Measurements from ENCODE around the gene LOC128125822.

The LOC128125822 gene

GRCh38 chr6:63600136-63600535 lies 27.9 kb downstream of the LOC128125822 start:
- no peak overlapping the region for H2AFZ ChIP-seq
- H3K4me2 ChIP-seq (ENCODE audit: low read length) = no peak overlapping the region
- H3K36me3 ChIP-seq (ENCODE audit: control insufficient read depth, insufficient read depth, low read length) = no peaks in the 10 kb centered on the region
- no peak overlapping the region for H3K4me3 ChIP-seq (ENCODE audit: low read depth, low read length)
- H3K9me3 ChIP-seq (ENCODE audit: control insufficient read depth, low read length) = no peaks in the 10 kb centered on the region
- no peaks in the 10 kb centered on the region for H3K79me2 ChIP-seq
- H3K27ac ChIP-seq = no peak overlapping the region
- H3K9ac ChIP-seq = no peak overlapping the region
- TF ChIP-seq, protein P1, sequence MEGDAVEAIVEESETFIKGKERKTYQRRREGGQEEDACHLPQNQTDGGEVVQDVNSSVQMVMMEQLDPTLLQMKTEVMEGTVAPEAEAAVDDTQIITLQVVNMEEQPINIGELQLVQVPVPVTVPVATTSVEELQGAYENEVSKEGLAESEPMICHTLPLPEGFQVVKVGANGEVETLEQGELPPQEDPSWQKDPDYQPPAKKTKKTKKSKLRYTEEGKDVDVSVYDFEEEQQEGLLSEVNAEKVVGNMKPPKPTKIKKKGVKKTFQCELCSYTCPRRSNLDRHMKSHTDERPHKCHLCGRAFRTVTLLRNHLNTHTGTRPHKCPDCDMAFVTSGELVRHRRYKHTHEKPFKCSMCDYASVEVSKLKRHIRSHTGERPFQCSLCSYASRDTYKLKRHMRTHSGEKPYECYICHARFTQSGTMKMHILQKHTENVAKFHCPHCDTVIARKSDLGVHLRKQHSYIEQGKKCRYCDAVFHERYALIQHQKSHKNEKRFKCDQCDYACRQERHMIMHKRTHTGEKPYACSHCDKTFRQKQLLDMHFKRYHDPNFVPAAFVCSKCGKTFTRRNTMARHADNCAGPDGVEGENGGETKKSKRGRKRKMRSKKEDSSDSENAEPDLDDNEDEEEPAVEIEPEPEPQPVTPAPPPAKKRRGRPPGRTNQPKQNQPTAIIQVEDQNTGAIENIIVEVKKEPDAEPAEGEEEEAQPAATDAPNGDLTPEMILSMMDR (IDR thresholded peaks at IDR 0.05) = no peak
- H3K27me3 ChIP-seq (ENCODE audit: control insufficient read depth, insufficient read depth, low read length) = no peaks in the 10 kb centered on the region
- no peaks in the 10 kb centered on the region for H3K4me1 ChIP-seq

GRCh38 chr6:63609231-63609630 lies 37.0 kb downstream of the LOC128125822 start:
- Histone ChIP-seq H3K4me1 (no peaks in the 10 kb centered on the region), H3K79me2 (no peaks in the 10 kb centered on the region), H2AFZ (no peak overlapping the region), H3K4me2 (ENCODE audit: low read length) (no peak overlapping the region), H3K27me3 (ENCODE audit: control insufficient read depth, insufficient read depth, low read length) (no peaks in the 10 kb centered on the region), H3K4me3 (ENCODE audit: low read depth, low read length) (no peak overlapping the region), H3K9me3 (ENCODE audit: control insufficient read depth, low read length) (no peaks in the 10 kb centered on the region), H3K27ac (no peak overlapping the region), H3K9ac (no peak overlapping the region), H3K36me3 (ENCODE audit: control insufficient read depth, insufficient read depth, low read length) (no peaks in the 10 kb centered on the region)
- TF ChIP-seq, protein P1 (IDR thresholded peaks at IDR 0.05) = no peak

GRCh38 chr6:63610944-63611343 lies 38.7 kb downstream of the LOC128125822 start:
- Histone ChIP-seq H3K9ac (no peak overlapping the region), H3K79me2 (no peaks in the 10 kb centered on the region), H3K27ac (no peak overlapping the region), H3K4me3 (ENCODE audit: low read depth, low read length) (no peak overlapping the region), H3K9me3 (ENCODE audit: control insufficient read depth, low read length) (no peaks in the 10 kb centered on the region), H3K36me3 (ENCODE audit: control insufficient read depth, insufficient read depth, low read length) (no peaks in the 10 kb centered on the region), H2AFZ (no peak overlapping the region), H3K4me2 (ENCODE audit: low read length) (no peak overlapping the region), H3K4me1 (no peaks in the 10 kb centered on the region), H3K27me3 (ENCODE audit: control insufficient read depth, insufficient read depth, low read length) (no peaks in the 10 kb centered on the region)
- TF ChIP-seq, protein P1 (IDR thresholded peaks at IDR 0.05) = no peak

DNA sequence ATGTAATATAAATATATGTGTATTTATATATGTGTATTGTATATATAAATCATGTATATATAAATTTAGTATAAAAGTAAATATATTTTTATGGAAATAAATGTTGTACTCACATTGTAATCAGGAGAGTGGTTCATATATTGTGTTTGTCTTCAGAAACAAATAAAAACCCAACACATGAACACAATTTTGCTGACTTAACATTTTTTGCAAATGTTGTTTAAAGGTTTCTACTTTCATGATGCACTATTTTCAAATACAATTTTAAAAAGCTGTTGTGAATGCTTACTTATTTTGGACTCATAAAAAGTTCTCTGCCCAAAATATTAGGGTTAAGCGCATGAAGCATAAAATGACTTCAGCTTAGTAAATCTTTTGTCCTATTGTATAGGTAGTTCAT lies 39.3 kb downstream of the LOC128125822 start:
- no peaks in the 10 kb centered on the region for H3K4me1 ChIP-seq
- TF ChIP-seq, protein P1 (IDR thresholded peaks at IDR 0.05) = no peak
- H3K9ac ChIP-seq = no peak overlapping the region
- H3K27ac ChIP-seq = no peak overlapping the region
- H3K4me3 ChIP-seq (ENCODE audit: low read depth, low read length) = no peak overlapping the region
- no peak overlapping the region for H2AFZ ChIP-seq
- no peak overlapping the region for H3K4me2 ChIP-seq (ENCODE audit: low read length)
- no peaks in the 10 kb centered on the region for H3K9me3 ChIP-seq (ENCODE audit: control insufficient read depth, low read length)
- H3K36me3 ChIP-seq (ENCODE audit: control insufficient read depth, insufficient read depth, low read length) = no peaks in the 10 kb centered on the region
- no peaks in the 10 kb centered on the region for H3K79me2 ChIP-seq
- no peaks in the 10 kb centered on the region for H3K27me3 ChIP-seq (ENCODE audit: control insufficient read depth, insufficient read depth, low read length)

GRCh38 chr6:63615590-63615989 lies 43.3 kb downstream of the LOC128125822 start:
- Histone ChIP-seq H3K4me2 (ENCODE audit: low read length) (no peak overlapping the region), H3K4me1 (no peaks in the 10 kb centered on the region), H3K27ac (no peak overlapping the region), H3K4me3 (ENCODE audit: low read depth, low read length) (no peak overlapping the region), H3K79me2 (no peaks in the 10 kb centered on the region), H3K36me3 (ENCODE audit: control insufficient read depth, insufficient read depth, low read length) (no peaks in the 10 kb centered on the region), H3K9ac (no peak overlapping the region), H3K27me3 (ENCODE audit: control insufficient read depth, insufficient read depth, low read length) (no peaks in the 10 kb centered on the region), H3K9me3 (ENCODE audit: control insufficient read depth, low read length) (no peaks in the 10 kb centered on the region), H2AFZ (no peak overlapping the region)
- TF ChIP-seq, protein P1 (IDR thresholded peaks at IDR 0.05) = no peak
